ENCODE data around the gene STAT6.
"Not testable (repeated sequence)": the region's sequence is repeated elsewhere in the genome, so short reads cannot be mapped to it uniquely, and the experiment has no call there.

The STAT6 gene

DNA sequence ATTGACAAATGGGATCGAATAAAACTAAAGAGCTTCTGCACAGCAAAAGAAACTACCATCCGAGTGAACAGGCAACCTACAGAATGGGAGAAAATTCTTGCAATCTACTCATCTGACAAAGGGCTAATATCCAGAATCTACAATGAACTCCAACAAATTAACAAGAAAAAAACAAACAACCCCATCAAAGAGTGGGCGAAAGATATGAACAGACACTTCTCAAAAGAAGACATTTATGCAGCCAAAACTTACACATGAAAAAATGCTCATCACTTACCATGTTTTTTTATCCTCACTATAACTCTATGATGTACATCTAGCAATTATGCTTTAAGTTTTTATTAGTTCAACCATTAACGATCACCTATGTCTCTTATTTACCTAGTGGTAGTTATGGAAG lies 57.3 kb downstream of the STAT6 start:
- DNase-seq (ENCODE audit: low read depth in 2 of 3, low spot score in 2 of 3), result not testable (repeated sequence)

DNA sequence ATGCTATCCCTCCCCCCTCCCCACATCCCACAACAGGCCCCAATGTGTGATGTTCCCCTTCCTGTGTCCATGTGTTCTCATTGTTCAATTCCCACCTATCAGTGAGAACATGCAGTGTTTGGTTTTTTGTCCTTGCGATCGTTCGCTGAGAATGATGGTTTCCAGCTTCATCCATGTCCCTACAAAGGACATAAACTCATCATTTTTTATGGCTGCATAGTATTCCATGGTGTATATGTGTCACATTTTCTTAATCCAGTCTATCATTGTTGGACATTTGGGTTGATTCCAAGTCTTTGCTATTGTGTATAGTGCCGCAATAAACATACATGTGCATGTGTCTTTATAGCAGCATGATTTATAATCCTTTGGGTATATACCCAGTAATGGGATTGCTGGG lies 58.0 kb downstream of the STAT6 start:
- not testable (repeated sequence) for DNase-seq (ENCODE audit: low read depth in 2 of 3, low spot score in 2 of 3)

DNA sequence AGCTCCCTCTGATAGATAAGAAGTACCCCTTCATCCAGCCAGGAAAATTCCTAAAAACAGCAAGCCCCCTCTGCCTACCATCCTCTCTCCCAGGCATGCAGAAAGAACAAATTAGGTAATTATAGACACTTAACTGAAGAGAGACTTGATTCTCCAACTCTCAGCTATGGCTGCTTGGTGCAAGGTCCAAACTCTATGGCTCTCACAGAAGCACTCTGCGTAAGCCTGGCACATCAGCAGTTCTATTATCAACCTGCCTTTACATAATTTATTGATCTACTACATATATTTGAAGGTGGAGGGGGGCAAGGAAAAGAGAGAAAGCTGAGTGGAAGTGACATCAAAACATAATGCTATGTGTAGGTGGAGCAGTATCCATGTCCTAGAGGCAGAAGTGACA lies 60.2 kb downstream of the STAT6 start:
- no peak for DNase-seq (ENCODE audit: low read depth in 2 of 3, low spot score in 2 of 3)

DNA sequence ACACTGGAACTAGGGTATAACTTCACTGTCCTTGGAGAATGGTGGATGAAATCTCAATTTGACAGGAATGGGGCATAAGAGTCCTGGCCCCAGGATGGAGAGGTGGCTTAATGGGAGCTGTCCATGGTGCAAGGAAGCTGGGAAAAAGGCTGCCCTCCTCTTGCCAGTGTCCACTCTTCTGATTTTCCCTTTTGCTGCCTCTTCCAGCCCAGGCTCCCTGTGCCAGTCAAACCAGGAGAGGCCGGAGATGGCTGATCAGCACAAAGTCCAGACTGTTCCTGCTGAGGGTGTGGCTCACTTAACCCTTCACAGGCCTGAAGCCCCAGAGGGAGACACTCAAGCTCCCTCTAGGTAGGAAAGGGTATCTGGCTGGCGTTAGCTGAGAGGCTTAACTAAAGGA lies 61.3 kb downstream of the STAT6 start, which contains the start of gene MYO1A:
Gene MYO1A, minus strand, starts transcription at position 240 of the 400 bp plus-strand sequence. CDS start 1,806 bp downstream, outside the sequence.
- no peak for DNase-seq (ENCODE audit: low read depth in 2 of 3, low spot score in 2 of 3)

DNA sequence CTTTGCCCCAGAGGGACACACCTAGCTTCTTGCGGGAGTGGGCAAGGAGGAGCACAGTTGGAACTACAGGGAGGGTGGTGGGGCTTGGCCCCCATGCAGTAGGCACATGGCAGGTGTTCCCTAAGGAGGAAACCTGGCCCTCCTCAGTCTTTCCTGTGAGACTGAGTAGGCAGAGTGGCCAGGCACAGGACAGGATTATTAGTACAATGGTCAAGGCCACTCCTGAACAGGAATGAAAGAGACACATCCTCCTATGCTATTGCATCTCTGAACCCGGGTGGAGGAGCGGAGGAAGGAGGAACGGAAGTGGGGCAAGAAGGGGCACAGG lies 62.1 kb downstream of the STAT6 start:
- DNase-seq (ENCODE audit: low read depth in 2 of 3, low spot score in 2 of 3), result no peak

DNA sequence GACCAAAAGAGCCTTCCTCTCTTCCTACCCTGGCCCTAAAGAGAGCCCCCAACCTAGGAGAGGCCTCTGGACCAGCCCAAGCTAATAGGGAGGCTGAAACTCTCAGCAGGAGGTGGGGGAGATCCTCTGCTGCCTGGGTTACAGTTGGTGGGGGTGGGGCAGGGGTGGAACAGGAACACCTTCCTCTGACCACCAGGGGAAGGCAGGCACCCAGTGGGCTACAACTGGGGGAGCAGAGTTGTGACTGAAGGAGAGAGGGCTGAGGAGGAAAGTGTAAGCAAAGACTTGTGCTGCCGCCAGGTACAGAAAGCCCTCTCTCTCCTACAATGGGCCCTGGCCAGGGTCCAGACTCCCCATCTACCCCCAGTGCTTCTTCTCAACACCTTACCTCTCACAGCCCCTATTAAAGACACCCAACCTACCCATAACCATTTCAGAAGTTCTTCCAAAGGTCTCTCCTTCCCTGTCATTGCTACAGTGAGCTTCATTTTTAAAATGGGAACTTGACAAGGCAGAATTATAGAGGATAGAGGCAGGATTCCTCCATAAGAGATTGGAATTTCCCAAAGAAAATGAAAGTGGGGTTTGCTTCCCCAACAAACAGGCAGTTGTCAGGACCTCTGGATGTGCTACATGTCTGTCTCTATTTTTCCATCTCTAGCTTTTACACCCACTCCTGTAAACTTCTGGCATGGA lies 62.6 kb downstream of the STAT6 start:
- DNase-seq (ENCODE audit: low read depth in 2 of 3, low spot score in 2 of 3), result no peak

DNA sequence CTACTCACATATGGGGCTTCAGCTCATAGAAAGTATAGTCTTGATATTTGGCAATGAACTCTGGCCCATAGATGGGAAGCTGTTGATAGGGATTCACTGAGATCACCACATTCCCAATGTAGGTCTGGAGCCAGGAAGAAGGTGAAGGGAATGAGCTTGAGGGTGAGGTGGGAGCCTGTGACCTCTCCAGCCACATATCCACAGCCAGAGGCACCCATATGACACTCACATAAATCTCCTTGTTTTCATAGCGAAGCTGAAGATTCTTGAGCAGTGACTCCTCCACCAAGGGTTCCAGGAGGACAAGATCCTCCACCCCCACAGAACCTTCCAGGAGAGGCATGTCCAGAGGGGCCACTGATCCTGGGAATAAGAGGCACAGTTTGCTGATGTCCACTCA lies 63.2 kb downstream of the STAT6 start:
- DNase-seq (ENCODE audit: low read depth in 2 of 3, low spot score in 2 of 3), result no peak

DNA sequence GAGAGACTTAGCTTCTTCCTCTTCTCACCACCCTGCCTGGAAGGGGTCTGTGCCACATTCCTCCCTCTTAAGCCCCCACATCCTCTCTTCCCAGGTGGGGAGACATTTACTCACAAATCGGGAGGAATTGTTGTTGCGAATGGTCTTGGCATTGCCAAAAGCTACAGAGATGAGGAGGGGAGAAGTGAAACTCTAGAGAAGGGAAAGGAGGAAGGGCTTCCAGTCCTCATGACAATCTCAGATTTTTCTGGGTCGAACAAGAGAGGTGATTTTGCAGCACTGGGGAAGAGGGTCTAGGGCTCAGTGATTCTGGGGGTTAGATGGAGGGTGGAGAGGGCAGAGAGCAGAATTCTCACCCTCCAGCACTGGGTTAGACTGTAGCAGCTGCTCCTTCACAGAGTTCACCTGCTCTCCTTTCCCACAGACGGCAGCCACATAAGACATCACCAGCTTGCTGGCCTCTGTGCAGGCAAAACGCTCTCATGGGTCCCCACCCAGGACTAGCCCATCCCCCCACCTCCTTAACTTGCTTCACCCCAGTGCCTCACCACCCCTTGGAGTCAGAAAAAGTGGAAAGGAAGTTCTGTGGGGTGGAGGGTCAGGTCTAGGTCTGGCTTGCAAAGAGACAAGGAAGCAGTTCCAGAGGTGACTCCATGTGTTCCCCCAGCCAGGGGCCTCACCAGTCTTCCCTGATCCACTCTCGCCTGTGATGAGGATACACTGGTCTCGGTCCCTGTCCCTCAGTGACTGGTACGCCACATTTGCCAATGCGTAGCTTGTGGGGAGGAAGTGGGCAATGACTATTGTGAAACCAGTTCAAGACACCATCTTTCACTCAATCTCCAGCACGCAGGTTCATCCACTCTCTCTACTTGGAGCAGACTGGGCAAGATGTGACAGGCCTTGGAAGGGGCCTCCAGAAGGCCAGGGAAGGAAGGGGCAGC lies 63.9 kb downstream of the STAT6 start:
- DNase-seq (ENCODE audit: low read depth in 2 of 3, low spot score in 2 of 3), result peak; percentile 26 to 40 (median 31)

DNA sequence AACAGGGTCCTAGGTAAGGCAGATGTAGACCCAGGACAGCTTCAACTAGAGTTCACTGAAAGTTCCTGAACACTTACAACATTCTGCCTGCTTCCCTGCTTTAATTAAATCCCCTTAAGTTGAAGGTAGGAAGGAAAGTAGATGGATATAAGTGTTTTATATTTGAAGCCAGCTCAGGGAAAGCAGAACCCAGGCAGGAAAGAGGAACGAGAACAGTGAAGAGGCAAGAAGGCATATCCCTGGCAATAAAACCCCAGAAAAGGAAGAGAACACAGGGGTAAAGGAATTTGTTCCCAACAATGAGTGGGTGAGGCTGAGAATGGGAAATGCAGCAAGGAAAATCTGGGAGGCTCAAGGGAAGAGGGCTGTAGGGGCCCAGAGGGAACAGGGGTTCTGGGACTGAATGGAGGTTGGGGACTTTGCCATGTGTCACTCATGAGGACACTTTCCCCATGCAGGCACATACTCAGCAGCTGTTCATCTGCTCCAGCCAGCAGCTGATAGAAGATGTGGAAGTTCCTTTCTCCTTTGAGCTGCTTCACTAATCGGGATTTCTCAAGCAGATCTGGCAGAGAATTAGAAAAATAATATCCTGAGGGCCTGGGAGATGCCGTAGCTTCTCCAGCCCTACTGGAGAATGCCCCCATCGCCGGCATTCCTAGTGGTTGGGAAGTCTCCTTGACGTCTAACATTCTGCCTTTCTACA lies 64.9 kb downstream of the STAT6 start:
- DNase-seq (ENCODE audit: low read depth in 2 of 3, low spot score in 2 of 3), result no peak
